Heart left ventricle (tissue), 13 donors: ENCODE data around the gene MRPL17.

Experiments used
- POLR2A ChIP-seq, 2 donors: fragments of 450-650 bp; IDR thresholded peaks; one replicate each; pipeline ENCODE4 v1.6.1; 2017; ENCODE audit warnings: antibody characterized with exemption in 2 of 2, mild to moderate bottlenecking in 2 of 2, moderate library complexity in 2 of 2
- TF ChIP-seq, protein P1 (sequence below), 12 donors: fragments of 200-600 bp; sonication (generic) in 4 of 12; IDR thresholded peaks; one replicate each; pipeline versions ENCODE4 v1.5.0 to v1.8.0; 2018 to 2022; ENCODE audit warnings: antibody characterized with exemption in 12 of 12, mild to moderate bottlenecking in 5 of 12
- donor health status: ischemic (EF 13 %, LVEDD 7.1; RV severe dilation, severe dysfunction).
- donor health status: DM: no; HTN: yes; CAD: no.
- donor health status: DM: no; HTN: no; CAD: no.
- donor health status: ischemic (EF 25% LVEDD 6.9; RV normal size, moderate dysfunction).
- donor health status: ischemic (EF 25% LVEDD 5.7; RV mildly dilated, moderate dysfunction).
- donor health status: ischemic (EF 35%, LVEDD 5.7; RV mildly dilated, moderate dysfunction).
- donor health status: nonischemic (EF 11% LVEDD 7.7; RV severe dilation, severe dysfunction).
- donor health status: DM: yes; HTN: yes; CAD: no.
- donor health status: PGD.
- donor health status: ischemic (EF 29% LVEDD 5.4; RV normal size, mild dysfunction).
- donor health status: nonischemic (EF 23%, LVEDD 6.1; RV moderate dilation, normal function).

DNA sequence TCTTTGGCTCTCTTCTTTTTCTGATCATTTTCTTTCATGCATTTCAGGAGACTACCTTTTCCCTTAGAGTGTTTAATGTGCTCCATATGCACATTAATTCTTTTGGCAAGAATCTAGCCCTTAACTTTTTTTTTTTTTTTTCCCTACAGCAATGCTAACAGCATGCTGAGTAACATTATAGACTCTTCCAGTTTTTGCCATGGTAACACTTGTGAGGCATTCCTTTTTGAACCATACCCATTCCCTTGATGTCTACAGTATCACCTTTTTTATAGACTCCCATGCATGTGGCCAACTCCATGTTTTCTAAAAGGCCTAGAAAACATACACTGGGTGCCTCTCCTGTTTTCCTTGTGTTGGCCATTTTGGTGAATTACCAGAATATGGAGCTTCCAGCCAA is 2.9 kb upstream of the MRPL17 start:
- TF ChIP-seq, protein P1, sequence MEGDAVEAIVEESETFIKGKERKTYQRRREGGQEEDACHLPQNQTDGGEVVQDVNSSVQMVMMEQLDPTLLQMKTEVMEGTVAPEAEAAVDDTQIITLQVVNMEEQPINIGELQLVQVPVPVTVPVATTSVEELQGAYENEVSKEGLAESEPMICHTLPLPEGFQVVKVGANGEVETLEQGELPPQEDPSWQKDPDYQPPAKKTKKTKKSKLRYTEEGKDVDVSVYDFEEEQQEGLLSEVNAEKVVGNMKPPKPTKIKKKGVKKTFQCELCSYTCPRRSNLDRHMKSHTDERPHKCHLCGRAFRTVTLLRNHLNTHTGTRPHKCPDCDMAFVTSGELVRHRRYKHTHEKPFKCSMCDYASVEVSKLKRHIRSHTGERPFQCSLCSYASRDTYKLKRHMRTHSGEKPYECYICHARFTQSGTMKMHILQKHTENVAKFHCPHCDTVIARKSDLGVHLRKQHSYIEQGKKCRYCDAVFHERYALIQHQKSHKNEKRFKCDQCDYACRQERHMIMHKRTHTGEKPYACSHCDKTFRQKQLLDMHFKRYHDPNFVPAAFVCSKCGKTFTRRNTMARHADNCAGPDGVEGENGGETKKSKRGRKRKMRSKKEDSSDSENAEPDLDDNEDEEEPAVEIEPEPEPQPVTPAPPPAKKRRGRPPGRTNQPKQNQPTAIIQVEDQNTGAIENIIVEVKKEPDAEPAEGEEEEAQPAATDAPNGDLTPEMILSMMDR (IDR thresholded peaks at IDR 0.05), result no peak
- no peak for TF ChIP-seq POLR2A (IDR thresholded peaks at IDR 0.05)
